GM21723 (cell line): ENCODE measurements around the gene CASP7.
A peak's percentile ranks its signal among the peaks of the same experiment; 100 is the strongest.

Experiments
- ATAC-seq: cut with Tn5 transposase; IDR thresholded peaks from one replicate; pipeline ENCODE4 v1.9.1; 2021; ENCODE audit warnings: mild to moderate bottlenecking, moderate library complexity; ENCODE audit not compliant: unreplicated experiment

CASP7 gene

DNA sequence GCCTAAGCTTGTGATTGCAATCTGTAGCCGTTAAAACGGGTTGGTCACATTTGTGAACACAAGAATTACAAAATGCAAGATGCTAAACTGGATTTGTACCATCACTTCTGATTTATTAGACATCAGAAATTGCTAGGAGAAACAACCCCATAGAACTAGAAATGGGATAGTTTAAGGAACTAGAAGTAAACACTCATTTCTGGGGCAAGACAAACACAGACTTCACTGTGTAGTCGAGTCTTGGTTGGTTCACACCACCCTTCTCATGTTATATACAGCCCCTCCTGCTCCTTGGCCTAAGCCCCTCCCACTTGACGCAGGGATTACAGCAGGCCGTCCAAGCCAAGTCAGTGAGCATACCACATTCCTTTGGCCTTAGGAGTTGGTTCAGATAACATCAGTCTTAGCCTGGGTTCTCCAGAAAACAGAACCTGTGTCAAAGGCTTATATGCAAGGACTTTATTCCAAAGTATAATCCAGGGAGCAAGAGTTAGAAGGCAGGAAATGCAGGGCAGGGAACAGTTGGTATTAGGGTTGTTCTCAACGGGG, 13.8 kb upstream of the CASP7 start:
- ATAC-seq, result no peak

DNA sequence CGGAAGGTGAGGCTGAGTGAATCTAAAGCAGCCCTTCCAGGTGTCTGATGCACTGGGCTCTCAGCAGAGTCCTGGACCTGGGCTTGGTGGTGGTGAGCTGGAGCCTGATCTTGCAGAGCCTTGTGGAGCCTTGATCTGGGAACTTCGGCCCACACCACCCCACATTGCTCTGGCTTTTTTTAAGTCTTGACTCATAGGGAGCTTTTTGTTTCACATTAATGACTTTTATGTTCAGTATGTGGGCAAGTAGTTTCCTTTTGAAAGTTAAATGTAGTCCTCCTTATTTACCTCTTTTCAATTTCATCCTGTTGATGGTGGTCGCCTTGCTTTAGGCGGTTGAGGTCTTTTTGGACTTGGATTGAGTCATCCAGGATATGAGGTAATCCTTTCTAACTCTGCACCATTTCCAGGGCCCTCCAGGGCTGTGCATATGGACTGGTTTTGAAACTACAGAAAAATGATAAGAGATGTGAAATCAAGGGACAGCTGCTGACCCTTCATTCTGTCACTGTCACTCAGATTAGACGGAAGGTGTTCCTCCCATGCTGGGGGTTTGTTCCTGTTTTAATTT, 12.9 kb upstream of the CASP7 start:
- ATAC-seq, result peak; percentile 88

DNA sequence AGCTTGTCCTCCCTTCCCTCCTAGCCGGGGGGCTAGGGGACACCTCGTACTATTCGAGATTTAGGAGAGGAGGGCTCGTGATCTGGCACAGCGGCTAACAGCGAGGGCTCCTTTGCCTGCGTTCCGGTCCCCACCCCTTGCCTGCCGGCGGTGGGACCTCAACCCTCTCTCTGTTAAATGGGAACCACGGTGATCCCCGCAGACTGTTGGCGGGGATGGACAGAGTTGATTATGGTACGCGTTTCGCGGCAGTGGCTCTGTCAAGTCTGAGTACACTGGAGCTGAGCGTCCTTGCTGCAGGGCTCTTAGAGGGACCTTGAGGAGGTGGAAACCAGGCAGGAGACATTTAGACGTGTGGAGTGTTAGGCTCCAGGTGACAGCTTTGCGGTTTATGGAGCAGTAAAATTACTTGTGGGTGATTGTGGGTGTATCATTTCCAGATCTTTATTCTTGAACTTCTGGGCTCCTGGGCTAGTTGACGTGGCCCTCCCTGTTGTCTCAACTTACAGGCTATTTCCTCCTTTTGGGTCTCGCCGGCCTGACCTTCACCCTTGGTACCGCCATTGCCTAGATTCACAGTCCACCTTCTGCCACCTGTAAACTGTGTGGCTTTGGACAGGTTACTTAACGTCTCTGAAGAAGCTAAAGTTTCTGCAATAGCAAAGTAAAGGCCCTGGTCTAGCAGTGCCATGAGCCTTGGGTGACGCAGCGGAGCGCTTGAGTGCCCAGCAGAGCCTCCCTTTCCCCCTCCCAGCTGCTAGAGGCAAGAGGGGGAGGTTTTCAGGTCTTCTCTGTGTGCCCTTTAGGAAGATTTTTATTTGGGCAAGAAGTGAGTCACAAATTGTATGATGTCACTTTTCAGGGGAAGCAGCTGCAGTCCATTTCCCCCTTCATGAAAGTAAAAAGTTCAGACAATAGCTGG, 739 bp downstream of the CASP7 start:
- peak; percentile 21 for ATAC-seq

DNA sequence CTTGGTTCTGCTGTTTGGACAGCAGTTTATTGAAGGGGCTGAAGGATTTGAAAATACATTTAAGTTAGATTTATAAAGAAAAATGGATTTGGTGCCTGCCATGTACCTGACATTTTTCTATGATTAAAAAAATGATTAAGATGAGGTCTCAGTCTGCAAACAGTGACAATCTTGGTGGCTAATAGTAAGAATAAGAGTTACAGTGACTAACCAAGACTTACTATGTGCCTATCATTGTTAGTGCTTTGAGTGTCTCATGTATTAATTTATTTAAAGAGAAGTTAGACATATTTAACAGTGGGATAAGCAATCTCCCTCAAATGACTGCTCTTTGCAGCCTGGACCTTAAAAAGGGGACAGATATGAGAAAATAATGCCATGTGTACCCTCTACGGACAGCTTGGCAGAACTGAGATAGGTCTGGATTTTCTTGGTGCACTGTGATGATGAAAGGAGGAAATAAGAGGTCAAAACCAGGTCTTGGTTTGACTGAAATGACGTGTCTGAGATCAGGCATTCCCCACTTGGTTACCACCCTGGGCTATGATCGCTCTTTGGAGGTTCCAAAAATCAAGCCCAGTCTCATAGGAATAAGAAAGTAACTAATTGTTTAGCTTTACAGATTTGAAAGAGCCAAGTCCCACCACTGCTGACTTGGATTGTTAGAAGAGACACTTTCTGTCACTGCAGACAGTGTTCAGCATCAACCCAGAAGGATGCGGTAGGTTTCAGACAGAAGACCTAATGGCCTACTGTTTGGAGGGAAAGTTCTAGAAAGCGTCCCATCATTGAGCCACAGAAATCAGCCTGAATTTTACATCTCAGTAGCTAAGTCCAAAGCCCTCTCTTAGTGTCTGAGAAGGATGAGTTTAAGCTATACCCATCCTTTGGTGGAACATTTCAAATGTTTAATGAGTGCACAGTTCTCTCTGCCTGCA, 2.1 kb downstream of the CASP7 start:
- ATAC-seq, result peak; percentile 61

DNA sequence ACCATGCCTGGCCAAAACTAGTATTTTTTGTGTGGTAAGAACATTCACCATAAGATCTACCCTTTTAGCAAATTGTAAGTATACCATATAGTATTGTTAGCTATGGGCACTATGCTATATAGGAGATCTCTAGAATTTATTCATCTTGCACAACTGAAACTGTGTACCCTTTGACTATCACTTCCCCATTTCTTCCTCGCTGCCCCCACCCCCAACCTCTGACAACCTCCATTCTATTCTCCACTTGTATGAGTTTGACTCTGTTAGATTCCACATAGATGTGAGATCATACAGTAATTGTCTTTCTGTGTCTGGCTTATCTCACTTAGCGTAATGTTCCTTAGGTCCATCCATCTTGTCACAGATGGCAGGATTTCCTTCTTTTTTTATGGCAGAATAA, 3.6 kb downstream of the CASP7 start:
- ATAC-seq, result no peak

GRCh38 chr10:113686028-113686427, 6.3 kb downstream of the CASP7 start:
- ATAC-seq, result no peak

- no peak for ATAC-seq
Observed at GRCh38 chr10:113687037-113687436, 7.3 kb downstream of the CASP7 start.

- no peak for ATAC-seq
Observed at GRCh38 chr10:113689057-113689456, 9.3 kb downstream of the CASP7 start.

DNA sequence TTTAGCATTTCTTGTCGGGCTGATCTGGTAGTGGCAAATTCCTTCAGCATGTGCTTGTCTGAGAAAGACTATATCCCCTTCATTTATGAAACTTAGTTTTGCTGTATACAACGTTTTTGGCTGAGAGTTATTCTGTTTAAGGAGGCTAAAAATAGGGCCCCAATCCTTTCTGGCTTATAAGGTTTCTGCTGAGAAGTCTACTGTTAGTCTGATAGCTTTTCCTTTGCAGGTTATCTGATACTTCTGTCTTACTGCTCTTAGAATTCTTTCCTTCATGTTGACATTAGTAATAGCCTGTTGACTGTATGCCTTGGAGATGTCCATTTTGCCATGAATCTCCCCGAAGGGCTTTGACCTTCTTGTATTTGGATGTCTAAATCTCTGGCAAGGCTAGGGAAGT, 9.9 kb downstream of the CASP7 start:
- ATAC-seq, result no peak

DNA sequence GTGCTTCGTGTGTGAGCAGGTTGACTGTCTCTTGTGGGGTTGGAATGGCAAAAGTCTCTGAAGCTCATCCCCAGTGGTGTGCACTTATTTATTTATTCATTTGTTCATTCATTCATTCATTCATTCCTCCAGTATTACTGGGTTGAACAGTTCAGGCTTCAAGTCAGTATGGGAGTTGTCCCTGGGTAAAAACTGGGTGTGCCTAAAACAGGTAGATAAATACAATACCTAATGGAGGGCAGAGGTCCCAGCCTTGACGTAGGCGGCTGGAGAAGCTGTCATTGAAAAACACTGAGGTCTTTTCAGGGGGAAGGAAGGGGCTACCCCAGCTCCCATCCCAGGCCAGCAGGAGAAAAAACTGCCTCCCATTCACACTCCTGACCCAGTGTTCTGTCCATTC, 11.0 kb downstream of the CASP7 start:
- no peak for ATAC-seq

DNA sequence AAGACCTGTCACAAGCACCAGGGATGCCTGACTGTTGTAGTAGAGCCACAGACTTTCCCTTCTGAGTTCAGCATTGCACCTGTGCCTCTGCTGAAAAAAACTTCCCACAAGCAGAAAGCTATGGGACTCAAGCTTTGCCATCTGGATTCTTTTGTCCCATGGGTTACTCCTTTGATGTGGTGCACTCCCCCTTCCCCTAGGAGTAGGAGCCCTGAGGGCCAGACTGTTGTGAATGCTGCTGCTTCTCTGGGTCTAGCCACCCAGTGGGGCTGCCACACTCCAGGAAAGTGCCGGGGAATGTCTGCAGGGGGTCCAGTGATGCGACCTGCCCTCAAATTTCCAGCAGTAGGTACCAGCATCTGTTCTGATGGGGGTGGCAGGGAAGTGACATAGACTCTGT, 11.7 kb downstream of the CASP7 start:
- ATAC-seq, result no peak

DNA sequence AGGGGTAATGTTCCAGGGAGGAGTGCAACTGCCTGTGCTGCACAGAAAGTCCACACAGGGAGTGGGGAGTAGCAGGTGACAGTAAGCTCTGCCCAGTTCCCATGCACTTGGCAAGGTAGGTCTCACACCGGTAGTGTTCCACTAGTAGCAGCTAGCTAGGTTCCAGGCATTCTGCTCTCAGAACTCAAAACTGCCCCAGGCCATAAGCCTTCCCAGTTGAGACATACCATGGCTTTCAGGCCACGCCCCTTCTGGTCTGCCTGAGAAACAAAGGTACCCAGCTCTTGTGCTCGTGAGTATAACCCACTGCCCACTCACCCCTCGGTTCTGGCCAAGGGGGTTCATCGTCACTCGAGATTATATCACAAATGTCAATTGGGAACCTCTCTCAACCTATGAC, 12.6 kb downstream of the CASP7 start:
- ATAC-seq, result no peak

- no peak for ATAC-seq
Observed at GRCh38 chr10:113693348-113693747, 13.6 kb downstream of the CASP7 start.

- no peak for ATAC-seq
Observed at GRCh38 chr10:113695691-113696090, 16.0 kb downstream of the CASP7 start.

GRCh38 chr10:113697595-113697994, 17.9 kb downstream of the CASP7 start:
- no peak for ATAC-seq

DNA sequence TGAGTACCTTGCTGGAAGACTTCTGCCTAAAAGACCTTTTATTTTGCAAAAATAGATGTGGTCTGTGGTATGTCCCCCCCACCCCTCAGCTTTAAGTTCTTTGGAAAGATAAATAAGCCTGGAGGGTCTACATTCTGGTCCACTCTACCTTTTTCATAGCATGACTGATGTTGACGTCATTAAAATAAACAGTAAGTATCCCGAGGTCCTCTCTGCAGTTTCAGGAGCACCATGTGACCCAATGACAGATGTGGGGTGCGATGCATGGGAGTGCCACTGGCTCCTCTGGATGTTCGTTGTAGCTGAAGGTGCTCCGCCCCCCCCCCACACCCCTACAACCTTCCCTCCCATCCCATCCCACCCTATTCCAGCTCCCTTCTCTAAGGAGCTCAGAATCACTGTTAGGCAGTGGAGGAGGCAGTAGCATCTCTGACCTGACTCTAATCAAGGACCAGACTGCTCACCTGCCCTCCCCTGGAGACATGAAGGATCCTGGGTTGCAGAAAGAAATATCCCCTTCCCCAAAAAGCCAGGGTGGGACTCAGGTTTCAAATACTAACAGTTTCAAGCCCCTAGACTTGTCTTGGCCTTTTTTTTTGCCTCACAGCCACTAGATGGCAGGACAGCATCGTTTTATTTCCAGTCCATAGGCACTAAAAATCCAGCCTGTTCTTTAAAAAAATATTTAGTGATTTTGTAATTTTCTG, 25.1 kb downstream of the CASP7 start:
- ATAC-seq, result no peak

DNA sequence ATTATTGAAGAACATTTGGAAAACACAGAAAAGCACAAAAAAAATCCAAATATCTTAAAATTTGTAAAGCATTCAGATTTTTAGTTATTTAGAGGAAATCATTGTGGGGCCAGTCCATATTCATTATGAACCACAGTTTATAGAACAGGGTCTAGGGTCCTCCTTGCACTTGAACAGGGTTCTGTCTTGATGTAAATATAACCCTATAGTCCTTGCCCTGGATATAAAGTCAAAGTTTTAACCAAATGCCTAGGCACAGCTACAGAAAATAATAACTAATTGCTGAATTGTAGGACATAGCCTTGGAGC, 25.6 kb downstream of the CASP7 start:
- no peak for ATAC-seq

GRCh38 chr10:113706623-113707022, 26.9 kb downstream of the CASP7 start:
- no peak for ATAC-seq

DNA sequence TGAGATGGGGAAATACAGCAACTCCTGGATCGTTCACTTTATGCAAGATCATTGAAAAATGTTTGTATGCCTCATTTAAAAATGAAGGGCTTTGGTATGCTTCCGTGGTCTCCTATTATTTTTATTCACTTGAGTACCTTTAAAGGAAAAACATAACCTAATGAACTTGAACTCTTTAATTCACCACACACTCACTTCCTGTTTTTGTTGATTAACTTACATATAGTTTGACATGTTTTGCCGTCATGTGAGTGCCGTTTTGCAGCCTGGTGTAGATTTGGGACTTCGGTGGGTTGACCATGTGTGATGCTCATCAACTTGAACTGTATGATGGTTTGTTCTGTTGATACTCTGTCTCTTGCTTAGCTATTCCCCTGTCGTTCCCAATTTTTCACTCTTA, 28.9 kb downstream of the CASP7 start:
- no peak for ATAC-seq

DNA sequence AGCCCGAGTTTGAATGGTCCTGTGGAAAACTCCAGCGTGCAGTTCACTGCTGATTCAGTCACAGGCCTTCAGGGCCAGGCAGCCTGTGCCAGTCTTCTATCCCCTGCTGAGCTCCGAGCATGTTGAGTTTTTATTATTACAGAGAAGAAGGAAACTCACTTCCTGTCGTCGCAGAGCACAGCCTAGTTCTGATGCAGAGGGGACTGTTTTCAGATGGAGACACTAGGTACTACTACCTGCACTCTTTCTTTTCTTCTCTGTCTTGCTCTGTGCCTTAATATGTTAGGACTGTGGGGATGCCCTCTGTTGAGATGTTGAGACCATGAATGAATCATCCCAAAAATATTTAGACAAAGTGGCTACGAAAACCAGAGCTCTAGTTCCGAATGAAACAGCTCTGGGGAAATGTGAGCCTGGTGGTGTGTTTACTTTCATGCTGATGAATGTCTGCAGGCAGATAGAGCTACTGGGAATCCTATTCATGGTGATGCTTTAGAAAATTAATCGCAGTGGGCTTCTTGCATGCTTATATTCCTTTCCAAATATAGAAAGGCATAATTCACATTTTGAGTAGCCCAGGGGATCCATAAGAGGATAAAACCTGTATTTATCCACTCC, 29.6 kb downstream of the CASP7 start:
- ATAC-seq, result no peak
